Measurements from ENCODE around the gene CSNK1D. TPM values are rescaled to one million over a fixed set of nuclear protein-coding genes. Genes with fewer than 3 reads are reported as not detected.

CSNK1D gene
- total RNA-seq, 1 experiment from 2014 or later, result 191 TPM

GRCh38 chr17:82280537-82280936 is 7.0 kb upstream of the CSNK1D start:
- Mint-ChIP-seq H3K27ac (ENCODE audit: low read depth, unreplicated experiment) (no peak overlapping the region), H3K27me3 (ENCODE audit: insufficient read depth, unreplicated experiment) (no peaks in the 10 kb centered on the region), H3K36me3 (ENCODE audit: insufficient read depth, unreplicated experiment) (no peaks in the 10 kb centered on the region), H3K4me1 (ENCODE audit: insufficient read depth, unreplicated experiment) (peaks cover 32% of the 10 kb centered on the region), H3K4me3 (ENCODE audit: unreplicated experiment) (no peak overlapping the region), H3K9me3 (ENCODE audit: unreplicated experiment) (no peaks in the 10 kb centered on the region)
- BruUV-seq (replicated peaks), result no TSS peak
- ChIA-PET CTCF (no interaction called here), POLR2A (interaction anchor here (0.6 to 4.7 kb wide), 5 partner anchors 7 to 126 kb away, joined by 3 to 36 read pairs (median 4); partner anchors contain the start of gene CSNK1D)
- no peak for TF ChIP-seq CTCF (IDR thresholded peaks at IDR 0.05; ENCODE audit: unreplicated experiment)
- intact Hi-C loops (cut with micrococcal nuclease), result no loop called here
- DNase-seq (ENCODE audit: unreplicated experiment), result no peak

- Mint-ChIP-seq H3K36me3 (ENCODE audit: insufficient read depth, unreplicated experiment) (no peaks in the 10 kb centered on the region), H3K4me1 (ENCODE audit: insufficient read depth, unreplicated experiment) (peaks cover 22% of the 10 kb centered on the region), H3K9me3 (ENCODE audit: unreplicated experiment) (no peaks in the 10 kb centered on the region), H3K27me3 (ENCODE audit: insufficient read depth, unreplicated experiment) (no peaks in the 10 kb centered on the region), H3K4me3 (ENCODE audit: unreplicated experiment) (no peak overlapping the region), H3K27ac (ENCODE audit: low read depth, unreplicated experiment) (no peak overlapping the region)
- no peak for DNase-seq (ENCODE audit: unreplicated experiment)
- intact Hi-C loops (cut with micrococcal nuclease), result no loop called here
- no peak for TF ChIP-seq CTCF (IDR thresholded peaks at IDR 0.05; ENCODE audit: unreplicated experiment)
- ChIA-PET POLR2A (no interaction called here), CTCF (no interaction called here)
- BruUV-seq (replicated peaks), result no TSS peak
Observed at GRCh38 chr17:82278786-82279391, 5.4 kb upstream of the CSNK1D start.

- Mint-ChIP-seq H3K4me1 (ENCODE audit: insufficient read depth, unreplicated experiment) (peaks cover 16% of the 10 kb centered on the region), H3K4me3 (ENCODE audit: unreplicated experiment) (no peak overlapping the region), H3K27ac (ENCODE audit: low read depth, unreplicated experiment) (no peak overlapping the region), H3K9me3 (ENCODE audit: unreplicated experiment) (no peaks in the 10 kb centered on the region), H3K36me3 (ENCODE audit: insufficient read depth, unreplicated experiment) (peaks cover 3% of the 10 kb centered on the region), H3K27me3 (ENCODE audit: insufficient read depth, unreplicated experiment) (no peaks in the 10 kb centered on the region)
- intact Hi-C loops (cut with micrococcal nuclease), result no loop called here
- ChIA-PET CTCF (no interaction called here), POLR2A (no interaction called here)
- no peak for TF ChIP-seq CTCF (IDR thresholded peaks at IDR 0.05; ENCODE audit: unreplicated experiment)
- DNase-seq (ENCODE audit: unreplicated experiment), result no peak
- no TSS peak for BruUV-seq (replicated peaks)
Observed at GRCh38 chr17:82278308-82278707, 4.8 kb upstream of the CSNK1D start.

- Mint-ChIP-seq H3K4me3 (ENCODE audit: unreplicated experiment) (no peak overlapping the region), H3K27ac (ENCODE audit: low read depth, unreplicated experiment) (no peak overlapping the region), H3K27me3 (ENCODE audit: insufficient read depth, unreplicated experiment) (no peaks in the 10 kb centered on the region), H3K4me1 (ENCODE audit: insufficient read depth, unreplicated experiment) (peaks cover 13% of the 10 kb centered on the region), H3K9me3 (ENCODE audit: unreplicated experiment) (no peaks in the 10 kb centered on the region), H3K36me3 (ENCODE audit: insufficient read depth, unreplicated experiment) (peaks cover 7% of the 10 kb centered on the region)
- BruUV-seq (replicated peaks), result no TSS peak
- ChIA-PET POLR2A (no interaction called here), CTCF (interaction anchor here (0.6 kb wide), 1 partner anchor 238 kb away, joined by 3 read pairs; no protein-coding TSS in a partner anchor)
- TF ChIP-seq CTCF (IDR thresholded peaks at IDR 0.05; ENCODE audit: unreplicated experiment), result no peak
- intact Hi-C loops (cut with micrococcal nuclease), result no loop called here
- no peak for DNase-seq (ENCODE audit: unreplicated experiment)
Observed at GRCh38 chr17:82277851-82278250, 4.4 kb upstream of the CSNK1D start.
